Medulla oblongata (tissue), 1 donor: ENCODE results near the gene PGPEP1.
A peak's percentile ranks its signal among the peaks of the same experiment; 100 is the strongest.

Experiments
- DNase-seq: peaks from one replicate; pipeline ENCODE4 v3.0.0-alpha.2; 2015; ENCODE audit errors: extremely low spot score

Gene PGPEP1

GRCh38 chr19:18417250-18418028 lies 77.0 kb downstream of the PGPEP1 start:
- peak; percentile 69 for DNase-seq

GRCh38 chr19:18418029-18418482 lies 77.7 kb downstream of the PGPEP1 start:
- no peak for DNase-seq

DNA sequence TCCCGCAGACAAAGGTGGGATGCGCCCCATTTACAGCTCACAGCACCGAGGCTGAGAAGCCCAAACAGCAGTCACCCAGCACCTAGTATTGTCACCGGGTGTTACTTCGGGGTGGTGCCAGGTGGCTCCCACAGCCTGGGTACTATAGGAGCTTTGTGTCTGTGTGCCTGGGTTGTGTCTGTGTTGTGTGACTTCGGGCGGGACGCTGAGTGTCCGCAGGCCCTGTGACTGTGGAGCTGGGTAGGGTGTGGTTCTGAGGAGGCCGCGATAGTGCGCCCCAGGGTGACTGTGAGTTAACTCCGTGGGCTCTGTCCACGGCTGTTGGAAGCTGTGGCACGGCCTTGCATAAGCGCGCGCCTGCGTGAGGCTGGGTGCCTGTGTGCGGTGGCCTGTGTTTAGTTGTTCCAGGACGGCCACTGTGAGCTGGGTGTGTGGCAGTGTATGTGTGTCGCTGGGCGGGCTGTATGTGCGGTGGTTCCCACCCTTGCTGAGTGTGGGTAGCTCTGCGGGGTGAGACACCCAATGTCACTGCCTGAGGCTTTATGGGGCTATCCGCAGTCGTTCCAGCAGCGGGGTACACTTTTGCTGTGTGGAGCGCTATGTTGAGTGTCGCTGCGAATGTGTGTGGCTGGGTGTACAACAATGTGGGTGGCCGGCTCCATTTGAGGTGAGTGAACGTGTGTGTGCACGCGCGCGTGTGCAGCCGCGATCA lies 78.2 kb downstream of the PGPEP1 start:
- DNase-seq = no peak

DNA sequence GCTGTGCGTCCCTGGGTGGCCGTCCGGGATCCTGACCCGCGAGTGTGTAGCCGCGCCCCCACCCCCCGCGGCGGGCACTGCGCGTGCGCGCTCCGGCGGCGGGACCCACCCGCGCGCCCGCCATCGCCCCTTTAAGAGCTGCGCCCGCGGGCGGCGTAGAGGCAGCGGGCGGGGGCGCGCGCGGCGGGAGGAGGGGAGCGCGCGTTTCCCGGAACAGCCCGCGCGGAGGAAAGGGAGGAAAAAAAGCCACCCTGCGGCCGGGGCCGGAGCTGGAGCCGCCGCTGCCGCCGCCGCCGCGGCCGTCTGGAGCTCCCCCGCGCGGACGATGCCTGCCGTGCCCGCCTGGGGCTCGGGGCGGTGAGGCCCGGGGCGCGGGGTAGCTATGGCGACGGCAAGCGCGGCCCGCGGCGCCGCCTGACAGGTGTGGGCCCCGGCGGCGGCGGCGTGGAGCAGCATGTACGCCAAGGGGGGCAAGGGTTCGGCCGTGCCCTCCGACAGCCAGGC lies 78.8 kb downstream of the PGPEP1 start, which contains the start of gene SSBP4:
SSBP4 (plus strand) TSS at position 204 of the 504 bp plus-strand sequence; CDS start at position 455, 251 bp downstream.
- peak; percentile 78 for DNase-seq
